HG02610 (cell line): ENCODE measurements around the gene RAB26.
"Not testable (repeated sequence)": the region's sequence is repeated elsewhere in the genome, so short reads cannot be mapped to it uniquely, and the experiment has no call there.

ENCODE experiments used
- ATAC-seq: cut with Tn5 transposase; IDR thresholded peaks from one replicate; pipeline ENCODE4 v1.9.1; 2021; ENCODE audit warnings: mild to moderate bottlenecking, moderate library complexity; ENCODE audit not compliant: unreplicated experiment

RAB26 gene

DNA sequence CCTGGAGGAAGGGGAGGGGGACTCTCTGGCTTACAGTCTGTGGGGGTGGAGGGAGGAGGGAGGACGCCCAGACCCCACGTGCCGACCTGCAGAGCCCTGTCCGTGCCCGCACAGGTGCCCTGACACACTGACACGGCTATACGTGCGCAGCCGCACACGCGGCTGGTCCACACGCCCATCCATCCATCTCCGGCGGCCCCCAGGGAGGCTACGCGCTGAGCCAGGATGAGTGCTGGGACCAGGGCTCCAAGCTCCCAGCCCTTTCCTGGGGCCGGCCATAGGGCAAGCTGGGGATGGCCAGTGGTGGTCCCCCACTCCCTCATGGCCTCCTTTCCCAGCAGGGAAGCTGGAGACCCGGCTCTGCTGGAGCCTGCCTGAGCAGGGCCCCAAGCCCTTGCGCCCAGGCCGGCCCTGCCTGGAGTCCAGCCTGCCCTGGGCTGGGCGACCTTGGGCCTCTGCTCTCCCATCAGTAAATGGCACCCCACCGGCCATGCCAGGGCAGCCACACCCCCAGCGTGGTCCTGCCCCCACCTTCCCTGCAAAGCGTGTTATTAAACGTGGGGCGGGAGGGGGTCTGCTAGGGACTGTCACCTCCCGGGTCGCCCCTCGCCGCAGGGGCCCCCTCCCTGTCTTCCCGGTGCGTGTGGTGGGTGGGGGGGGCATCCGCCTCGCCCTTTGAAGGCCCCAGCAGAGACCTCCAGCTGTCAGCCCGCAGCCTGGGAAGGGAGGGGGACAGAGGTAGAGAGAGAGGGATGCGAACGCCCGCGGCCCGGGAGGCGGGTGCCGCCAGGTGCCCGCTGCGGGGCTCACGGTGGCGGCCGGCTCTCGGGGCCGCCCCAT lies 47.1 kb downstream of the RAB26 start:
- ATAC-seq, result no peak

DNA sequence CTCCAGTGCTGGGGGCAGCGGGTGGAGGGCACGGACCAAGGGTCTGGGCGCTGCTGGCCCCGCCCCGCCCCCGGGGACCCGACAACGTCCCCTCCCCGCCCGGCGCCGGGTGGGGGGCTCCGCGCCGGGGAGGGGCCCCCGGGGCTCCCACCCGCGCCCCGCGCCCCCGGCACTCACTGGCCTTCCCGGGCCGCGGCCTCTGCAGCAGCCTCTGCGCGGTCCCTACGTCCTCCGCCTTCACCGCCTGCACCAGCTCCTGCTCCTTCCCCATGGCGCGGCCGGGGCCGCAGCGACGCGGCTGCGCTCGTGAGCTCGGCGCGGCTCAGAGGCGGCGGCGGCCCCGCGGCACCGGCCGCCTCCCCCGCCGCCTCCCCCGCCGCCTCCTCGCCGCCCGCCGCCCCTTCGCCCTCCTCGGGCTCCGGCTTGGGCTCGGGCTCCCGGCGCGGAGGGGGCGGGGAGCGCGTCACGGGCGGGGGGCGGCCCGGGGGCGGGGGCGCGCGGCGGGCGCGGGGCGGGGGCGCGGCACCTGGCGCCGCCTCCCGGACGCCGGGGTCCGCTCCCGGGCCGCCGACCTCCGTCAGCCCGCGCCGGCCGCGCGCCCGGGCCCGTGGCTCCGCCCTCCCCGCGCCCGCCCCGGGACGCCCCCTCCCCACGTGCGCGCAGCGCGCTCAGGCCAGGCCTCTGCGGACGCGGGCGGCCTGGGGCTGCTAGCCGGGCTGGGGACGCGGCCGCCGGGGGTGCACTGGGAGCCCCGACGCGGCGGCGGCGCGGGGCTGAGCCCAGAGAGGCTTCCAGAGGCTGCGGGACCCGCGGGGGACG lies 47.9 kb downstream of the RAB26 start, which contains the start of gene CASKIN1:
Gene CASKIN1, minus strand, starts transcription at position 444 of the 819 bp plus-strand sequence. Its CDS starts 173 bp downstream, at position 271.
- ATAC-seq, result no peak

DNA sequence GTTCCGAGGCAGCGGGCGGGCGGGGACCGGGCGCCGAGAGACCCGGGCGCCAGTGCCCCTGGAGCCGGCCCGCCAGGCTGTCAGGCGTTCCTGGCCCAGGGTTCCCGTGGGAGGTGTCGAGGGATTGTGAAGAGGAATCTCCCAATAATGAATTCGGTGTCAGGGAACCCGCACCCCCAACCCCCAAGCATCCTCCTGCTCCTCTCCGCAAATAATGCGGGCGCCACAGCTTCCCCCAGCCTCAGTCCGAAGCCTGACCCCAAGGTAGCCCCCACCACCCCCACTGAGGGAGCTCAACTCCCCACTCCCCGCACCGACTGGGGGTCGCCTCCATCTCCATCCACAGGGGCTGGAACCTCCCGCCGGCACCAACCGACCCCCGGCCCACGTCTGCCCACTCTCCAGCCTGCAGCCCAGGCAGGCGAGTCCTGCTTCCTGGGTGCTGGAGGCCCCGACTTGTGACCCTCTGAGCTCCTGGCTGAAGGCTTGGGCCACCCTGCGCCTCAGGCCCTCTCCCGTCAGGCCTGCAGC lies 48.6 kb downstream of the RAB26 start:
- ATAC-seq, result no peak

DNA sequence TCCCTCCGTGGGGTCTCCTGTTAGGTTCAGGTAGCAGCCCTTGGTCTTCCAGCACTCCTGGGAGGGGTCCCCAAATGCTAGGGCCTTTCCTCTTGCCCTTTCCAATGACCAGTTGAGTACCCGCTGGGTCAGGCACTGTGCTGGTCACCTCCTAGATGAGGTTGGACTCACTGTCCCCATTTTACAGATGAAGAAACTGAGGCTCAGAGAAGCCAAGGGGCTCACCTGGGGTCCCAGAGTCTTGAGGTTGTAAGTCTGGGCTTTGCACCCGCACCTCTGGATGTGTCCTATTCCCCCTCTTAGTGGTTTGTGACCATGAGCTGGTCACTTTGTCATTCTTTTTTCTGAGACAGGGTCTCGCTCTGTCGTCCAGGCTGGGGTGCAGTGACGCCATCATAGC lies 49.3 kb downstream of the RAB26 start:
- ATAC-seq, result no peak

DNA sequence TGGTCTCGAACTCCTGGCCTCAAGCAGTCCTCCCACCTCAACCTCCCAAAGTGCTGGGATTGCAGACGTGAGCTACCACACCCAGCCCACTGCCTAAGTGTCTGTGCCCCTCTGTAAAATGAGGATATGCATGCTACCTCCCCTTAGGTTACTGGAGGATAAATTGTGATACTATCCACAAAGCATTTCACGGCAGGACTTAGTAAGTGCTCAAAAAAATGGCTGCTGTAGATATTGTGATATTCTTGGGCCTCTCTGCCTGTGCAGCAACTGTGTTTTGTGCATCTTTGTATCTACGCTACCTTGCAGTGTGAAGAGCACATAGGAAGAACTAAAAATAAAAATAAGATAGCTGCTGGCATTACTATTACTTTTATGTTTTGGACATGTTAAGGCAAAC lies 49.9 kb downstream of the RAB26 start:
- ATAC-seq, result no peak

DNA sequence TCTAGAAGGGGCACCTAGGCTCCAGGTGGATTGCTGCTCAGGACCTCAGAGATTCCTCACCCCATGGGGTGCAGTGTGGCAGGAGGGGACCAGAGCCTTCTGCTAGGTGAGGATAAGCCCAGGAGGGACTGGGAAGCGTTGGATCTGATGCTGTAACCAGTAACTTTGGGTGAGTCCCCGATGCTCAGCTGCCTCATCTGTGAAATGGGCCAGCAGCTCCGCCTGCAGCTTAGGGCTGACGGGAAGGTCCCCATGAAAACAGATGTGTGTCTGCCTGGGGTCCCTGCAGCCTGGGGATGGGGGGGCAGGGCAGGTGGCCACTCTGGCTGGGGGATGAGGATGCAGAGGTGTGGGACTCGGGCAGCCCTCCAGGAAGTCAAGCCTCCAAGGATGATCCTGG lies 50.7 kb downstream of the RAB26 start:
- no peak for ATAC-seq

DNA sequence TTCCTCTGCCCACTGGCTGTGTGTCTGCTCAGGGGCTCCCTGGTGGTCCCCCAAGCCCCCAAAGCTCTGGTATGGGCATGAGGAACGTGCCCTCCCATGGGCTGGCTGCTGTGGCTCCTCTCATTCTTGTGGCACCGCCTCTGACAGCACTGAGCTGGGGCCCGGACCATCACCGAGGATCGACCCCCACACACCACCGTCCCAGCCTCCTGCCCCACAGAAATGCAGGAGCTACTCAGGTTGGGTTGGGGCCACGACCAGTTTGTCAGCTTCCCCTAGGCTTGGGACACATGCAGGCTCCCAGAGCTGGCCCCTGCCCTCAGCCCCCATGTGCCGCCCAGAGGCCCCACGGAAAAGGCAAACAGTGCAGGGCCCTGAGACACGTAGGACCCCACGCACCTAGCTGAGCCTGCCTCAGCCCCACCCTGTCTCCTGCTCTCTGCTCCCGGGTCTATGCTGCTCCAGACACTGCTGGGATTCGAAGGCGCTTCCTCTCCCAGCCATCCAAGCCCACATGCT lies 51.3 kb downstream of the RAB26 start:
- no peak for ATAC-seq

DNA sequence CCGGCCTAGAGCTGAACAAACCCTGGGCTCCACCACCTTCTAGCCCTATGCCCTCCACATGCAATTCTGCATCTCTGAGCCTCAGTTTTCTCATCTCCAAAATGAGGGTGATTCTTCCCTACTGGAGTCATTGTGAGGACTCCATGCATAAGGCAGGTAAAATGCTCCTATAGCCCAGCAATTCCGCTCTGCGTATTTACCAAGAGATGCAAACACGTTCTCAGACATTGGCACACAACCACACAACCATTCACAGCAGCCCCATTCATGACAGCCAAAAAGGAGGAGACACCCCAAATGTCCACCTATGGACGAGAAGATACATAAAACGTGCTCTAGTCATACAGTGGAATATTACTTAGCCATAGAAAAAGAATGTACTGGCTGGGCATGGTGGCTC lies 51.9 kb downstream of the RAB26 start:
- ATAC-seq, result no peak

DNA sequence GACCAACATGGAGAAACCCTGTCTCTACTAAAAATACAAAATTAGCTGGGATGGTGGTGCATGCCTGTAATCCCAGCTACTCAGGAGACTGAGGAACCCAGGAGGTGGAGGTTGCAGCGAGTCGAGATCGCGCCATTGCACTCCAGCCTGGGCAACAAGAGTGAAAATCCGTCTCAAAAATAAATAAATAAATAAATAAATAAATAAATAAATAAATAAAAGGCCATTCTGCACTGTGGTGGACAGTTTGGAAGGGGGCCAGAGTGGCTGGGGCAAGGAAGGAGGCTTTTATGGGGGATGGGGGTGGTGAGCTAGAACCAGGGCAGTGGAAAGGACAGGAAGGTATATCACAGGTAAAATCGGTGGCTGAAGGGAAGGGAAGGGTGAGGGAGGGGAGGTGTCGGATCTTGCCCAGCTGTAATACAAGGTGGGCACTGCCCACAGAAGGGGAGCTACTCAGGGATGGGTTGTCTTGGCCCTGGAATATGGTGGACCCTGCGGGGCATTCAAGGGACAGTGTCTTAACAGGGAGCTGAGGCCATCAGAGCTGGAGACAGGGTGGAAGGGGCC lies 54.8 kb downstream of the RAB26 start:
- ATAC-seq, result not testable (repeated sequence)
